NCI-H345 (cell line): ENCODE data around the gene CSTF3.
"Not testable (repeated sequence)": the region's sequence is repeated elsewhere in the genome, so short reads cannot be mapped to it uniquely, and the experiment has no call there.

ENCODE experiments used
- DNase-seq: peaks from one replicate; lab custom pipeline; 2025; lab: John Stamatoyannopoulos, UW

CSTF3 gene

GRCh38 chr11:33086017-33086416 is 75.3 kb downstream of the CSTF3 start:
- no peak for DNase-seq

GRCh38 chr11:33083918-33084317 is 77.4 kb downstream of the CSTF3 start:
- no peak for DNase-seq

- no peak for DNase-seq
Measured at GRCh38 chr11:33072465-33072864, 88.8 kb downstream of the CSTF3 start.

- no peak for DNase-seq
Measured at GRCh38 chr11:33068611-33069340, 92.5 kb downstream of the CSTF3 start.

GRCh38 chr11:33067294-33067693 is 94.0 kb downstream of the CSTF3 start:
- no peak for DNase-seq

GRCh38 chr11:33065445-33066178 is 95.7 kb downstream of the CSTF3 start:
- peak; percentile 57 for DNase-seq

GRCh38 chr11:33064866-33065265 is 96.4 kb downstream of the CSTF3 start:
- DNase-seq: no peak

- DNase-seq: no peak
Measured at GRCh38 chr11:33064033-33064825, 97.1 kb downstream of the CSTF3 start.

GRCh38 chr11:33063326-33063881 is 97.9 kb downstream of the CSTF3 start:
- DNase-seq: no peak

- DNase-seq: no peak
Measured at GRCh38 chr11:33062137-33062536, 99.1 kb downstream of the CSTF3 start.

- peak; percentile 40 for DNase-seq
Measured at GRCh38 chr11:33060271-33060670, 101.0 kb downstream of the CSTF3 start.

GRCh38 chr11:33059331-33060007 is 101.8 kb downstream of the CSTF3 start:
- no peak for DNase-seq

- no peak for DNase-seq
Measured at GRCh38 chr11:33057284-33057683, 104.0 kb downstream of the CSTF3 start.

- no peak for DNase-seq
Measured at GRCh38 chr11:33055375-33055774, 105.9 kb downstream of the CSTF3 start.

GRCh38 chr11:33052231-33052630 is 109.0 kb downstream of the CSTF3 start:
- DNase-seq: no peak

- peak; percentile 61 for DNase-seq
Measured at GRCh38 chr11:33049565-33050408, 111.5 kb downstream of the CSTF3 start.

GRCh38 chr11:33048701-33049100 is 112.6 kb downstream of the CSTF3 start:
- DNase-seq: not testable (repeated sequence)

GRCh38 chr11:33045551-33046255 is 115.6 kb downstream of the CSTF3 start:
- DNase-seq: peak; percentile 5

GRCh38 chr11:33044285-33044756 is 117.0 kb downstream of the CSTF3 start:
- no peak for DNase-seq

GRCh38 chr11:33043221-33043830 is 118.0 kb downstream of the CSTF3 start:
- no peak for DNase-seq
